ENCODE results near the gene RUSF1. TPM values are rescaled to one million over a fixed set of nuclear protein-coding genes. Genes with fewer than 3 reads are reported as not detected.

RUSF1 gene
- total and polyA plus RNA-seq, 4 experiments from 2014 or later, result 16.3 to 110 (median 61.7) TPM

DNA sequence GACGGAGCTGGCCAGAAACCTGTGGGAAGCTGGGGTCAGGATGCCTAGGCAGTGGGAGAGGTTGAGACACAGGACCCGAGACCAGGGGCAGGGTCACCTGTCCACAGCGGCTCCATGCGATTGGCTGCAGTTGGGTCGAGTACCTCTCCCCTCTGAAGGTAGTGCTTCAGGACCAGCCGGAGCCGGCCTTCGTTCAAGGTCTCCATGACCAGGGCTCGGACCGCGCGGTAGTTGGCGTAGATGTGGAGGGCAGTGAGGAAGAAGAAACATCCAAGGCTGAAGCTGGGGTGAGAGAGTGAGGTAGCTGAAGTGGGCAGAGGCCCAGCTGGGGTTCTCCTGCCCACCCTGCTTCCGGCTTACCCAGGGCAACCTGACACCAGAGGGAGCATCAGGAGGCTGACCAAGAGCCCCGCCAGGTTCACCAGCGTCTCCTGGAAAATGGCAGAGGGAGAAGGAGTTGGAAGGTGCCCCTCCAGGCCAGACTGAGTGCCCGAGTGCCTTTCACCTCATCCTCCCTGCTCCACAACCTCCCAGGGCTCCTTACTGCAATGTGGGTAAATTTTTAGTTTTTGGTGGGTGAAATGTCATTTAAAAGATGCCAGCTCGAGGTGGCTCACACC lies 14.6 kb downstream of the RUSF1 start:
- POLR2A ChIA-PET (ENCODE audit: partially characterized antibody), result interaction anchor here (1.1 kb wide), 1 partner anchor 14 kb away, joined by 3 read pairs; the partner anchor contains the start of gene RUSF1
- peaks cover 16 to 45% of the 10 kb centered on the region in 2 donors for H3K36me3 Mint-ChIP-seq
- H3K27ac ChIP-seq (ENCODE audit: low read depth, low read length), result no peak overlapping the region
- H3K9me3 ChIP-seq (ENCODE audit: control insufficient read depth in 1 of 2, low read length in 2 of 2), result no peaks in the 10 kb centered on the region
- DNase-seq, result no peak
- H3K4me1 ChIP-seq (ENCODE audit: insufficient read depth, low read length), result no peaks in the 10 kb centered on the region
- peaks cover 0 to 7% (median 3%) of the 10 kb centered on the region in 4 donors for H3K4me1 Mint-ChIP-seq
- CTCF ChIA-PET (ENCODE audit: partially characterized antibody), result no interaction called here
- H3K4me3 Mint-ChIP-seq, result no peak overlapping the region
- no peaks in the 10 kb centered on the region for H3K9me3 Mint-ChIP-seq
- H3K4me3 ChIP-seq (ENCODE audit: low read length in 2 of 2), result no peak overlapping the region
- H3K27me3 ChIP-seq (ENCODE audit: insufficient read depth, low read length), result no peaks in the 10 kb centered on the region
- H3K36me3 ChIP-seq (ENCODE audit: insufficient read depth, low read length), result peaks cover 10% of the 10 kb centered on the region
- no peak overlapping the region for H3K27ac Mint-ChIP-seq
- no peaks in the 10 kb centered on the region for H3K27me3 Mint-ChIP-seq
- intact Hi-C loops (cut with micrococcal nuclease), result no loop called here

DNA sequence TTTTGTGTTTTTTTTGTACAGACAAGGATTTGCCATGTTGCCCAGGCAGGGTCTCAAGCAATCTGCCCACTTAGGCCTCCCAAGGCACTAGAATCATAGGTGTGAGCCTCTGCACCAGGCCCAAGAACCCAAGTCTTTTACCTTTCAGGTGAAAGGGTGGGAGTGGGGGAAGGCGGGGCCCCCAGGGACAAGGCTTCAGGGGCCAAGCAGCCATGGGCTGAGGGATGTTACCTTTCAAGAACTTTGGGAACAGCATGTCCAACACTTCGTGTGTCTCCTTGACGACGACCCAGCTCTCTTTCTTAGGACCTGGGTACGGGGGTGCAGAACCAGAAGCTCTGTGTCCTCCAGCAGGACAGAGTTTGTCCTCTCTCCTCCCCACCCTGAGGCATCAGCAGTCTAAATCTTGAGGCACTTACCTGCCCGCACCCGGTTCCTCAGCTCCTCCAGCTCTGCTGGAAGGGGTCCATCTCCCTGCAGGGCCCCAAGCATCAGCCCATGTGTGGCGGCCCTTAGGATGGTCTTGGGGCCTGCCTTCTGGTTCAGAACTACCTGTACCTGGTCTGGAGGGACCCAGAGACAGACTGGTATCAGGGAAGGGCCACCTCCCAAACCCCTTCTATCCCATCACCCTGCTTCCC lies 16.3 kb downstream of the RUSF1 start:
- H3K36me3 Mint-ChIP-seq, result peaks cover 5 to 34% of the 10 kb centered on the region in 2 donors
- H3K27me3 ChIP-seq (ENCODE audit: insufficient read depth, low read length), result no peaks in the 10 kb centered on the region
- peaks cover 7% of the 10 kb centered on the region for H3K4me1 ChIP-seq (ENCODE audit: insufficient read depth, low read length)
- no peaks in the 10 kb centered on the region for H3K9me3 Mint-ChIP-seq
- H3K4me3 Mint-ChIP-seq, result no peak overlapping the region
- no peaks in the 10 kb centered on the region for H3K36me3 ChIP-seq (ENCODE audit: insufficient read depth, low read length)
- H3K4me1 Mint-ChIP-seq, result peaks cover 2 to 17% (median 9%) of the 10 kb centered on the region in 4 donors
- H3K27me3 Mint-ChIP-seq, result no peaks in the 10 kb centered on the region
- no peak overlapping the region for H3K27ac ChIP-seq (ENCODE audit: low read depth, low read length)
- no peak for DNase-seq
- H3K27ac Mint-ChIP-seq, result peak overlapping the region in 6 of 7 donors; percentile 5 to 83 (median 65)
- POLR2A ChIA-PET (ENCODE audit: partially characterized antibody), result interaction anchor here (1.2 to 7.6 kb wide), 2 partner anchors 15 to 33 kb away, joined by 5 to 69 read pairs; partner anchors contain the start of genes ARMC5 and RUSF1
- H3K4me3 ChIP-seq (ENCODE audit: low read length in 2 of 2), result no peak overlapping the region
- no peaks in the 10 kb centered on the region for H3K9me3 ChIP-seq (ENCODE audit: control insufficient read depth in 1 of 2, low read length in 2 of 2)
- CTCF ChIA-PET (ENCODE audit: partially characterized antibody), result no interaction called here
- intact Hi-C loops (cut with micrococcal nuclease), result no loop called here

DNA sequence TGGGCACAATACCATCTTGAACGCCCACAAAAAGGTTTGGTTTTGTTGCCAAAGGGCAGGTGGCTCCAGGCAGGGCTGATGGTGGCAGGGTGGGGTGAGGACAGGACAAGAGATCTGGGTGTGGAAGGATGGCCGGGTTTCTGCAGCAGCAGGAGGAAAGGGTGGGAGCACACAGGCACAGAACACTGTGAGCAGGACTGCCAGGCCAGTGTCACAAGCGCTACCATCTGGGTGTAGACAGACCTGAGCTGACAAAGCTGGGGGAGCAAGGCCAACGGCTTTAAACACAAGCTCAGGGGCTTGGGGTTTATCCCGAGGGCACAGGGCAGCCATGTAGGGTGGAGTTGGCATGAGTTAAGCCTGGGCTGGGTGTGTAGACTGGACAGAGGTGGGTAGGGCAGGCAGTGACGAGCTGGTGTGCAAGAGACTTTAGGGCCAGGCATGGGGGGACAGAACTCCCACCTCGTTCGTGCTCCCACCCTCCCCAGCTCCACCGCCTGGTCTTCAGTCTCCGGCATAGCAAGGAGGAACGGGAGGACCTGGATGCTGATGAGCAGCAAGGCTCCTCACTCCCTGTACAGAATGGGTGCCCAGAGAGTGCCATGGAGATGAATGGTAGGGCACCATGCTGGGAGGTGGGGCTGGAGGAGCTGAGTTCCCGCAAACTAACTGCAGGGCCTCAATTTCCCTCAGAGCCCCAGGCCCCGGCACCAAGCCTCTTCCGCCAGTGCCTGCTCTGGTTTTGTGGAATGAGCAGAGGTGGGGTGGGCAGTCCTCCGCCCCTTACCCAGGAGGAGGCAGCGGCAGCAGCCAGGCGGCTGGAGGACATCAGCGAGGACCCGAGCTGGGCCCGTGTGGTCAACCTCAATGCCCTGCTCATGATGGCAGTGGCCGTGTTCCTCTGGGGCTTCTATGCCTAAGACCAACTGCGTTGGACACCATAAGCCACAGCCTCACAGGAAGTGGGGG lies 18.3 kb downstream of the RUSF1 start:
- CTCF ChIA-PET (ENCODE audit: partially characterized antibody), result interaction anchor here (6.9 kb wide), 1 partner anchor 30 kb away, joined by 34 read pairs; the partner anchor contains the start of gene ARMC5
- Histone ChIP-seq H3K36me3 (ENCODE audit: insufficient read depth, low read length) (no peaks in the 10 kb centered on the region), H3K27me3 (ENCODE audit: insufficient read depth, low read length) (no peaks in the 10 kb centered on the region), H3K4me1 (ENCODE audit: insufficient read depth, low read length) (peaks cover 13% of the 10 kb centered on the region), H3K27ac (ENCODE audit: low read depth, low read length) (no peak overlapping the region), H3K9me3 (ENCODE audit: control insufficient read depth in 1 of 2, low read length in 2 of 2) (no peaks in the 10 kb centered on the region), H3K4me3 (ENCODE audit: low read length in 2 of 2) (no peak overlapping the region)
- Mint-ChIP-seq H3K9me3 (no peaks in the 10 kb centered on the region), H3K4me1 (peaks cover 2 to 33% (median 16%) of the 10 kb centered on the region in 4 donors), H3K27ac (peak overlapping the region in 6 of 7 donors; percentile 52 to 89 (median 68)), H3K4me3 (peak overlapping the region; percentile 27 to 66 (median 61)), H3K36me3 (peaks cover 5 to 25% of the 10 kb centered on the region in 2 donors), H3K27me3 (no peaks in the 10 kb centered on the region)
- POLR2A ChIA-PET (ENCODE audit: partially characterized antibody), result interaction anchor here (1.4 to 7.6 kb wide), 4 partner anchors 14 to 384 kb away, joined by 3 to 75 read pairs (median 64); partner anchors contain the start of genes ARMC5, RUSF1 and ZNF267
- intact Hi-C loops (cut with micrococcal nuclease), result no loop called here
- DNase-seq, result no peak

DNA sequence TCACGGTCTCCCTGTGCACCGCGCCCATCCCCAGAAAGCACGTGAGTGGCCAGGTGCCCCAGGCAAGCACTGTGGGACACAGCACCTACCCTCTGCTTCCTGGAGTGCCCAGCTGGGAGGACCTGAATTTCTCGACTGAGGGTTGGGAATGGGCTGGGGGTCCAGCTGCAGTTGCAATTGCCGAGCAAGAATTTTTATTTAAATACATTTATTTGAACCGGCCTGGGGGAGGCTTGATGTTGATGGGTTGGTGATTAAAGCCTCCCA lies 19.0 kb downstream of the RUSF1 start:
- Mint-ChIP-seq H3K9me3 (no peaks in the 10 kb centered on the region), H3K27me3 (no peaks in the 10 kb centered on the region), H3K4me1 (peaks cover 2 to 33% (median 16%) of the 10 kb centered on the region in 4 donors), H3K4me3 (peak overlapping the region in 5 of 8 donors; percentile 13 to 61 (median 50)), H3K36me3 (peaks cover 5 to 25% of the 10 kb centered on the region in 2 donors), H3K27ac (peak overlapping the region in 4 of 7 donors; percentile 53 to 75 (median 64))
- no peak overlapping the region for H3K27ac ChIP-seq (ENCODE audit: low read depth, low read length)
- no peak for DNase-seq
- ChIA-PET POLR2A (ENCODE audit: partially characterized antibody) (interaction anchor here (1.4 to 7.6 kb wide), 4 partner anchors 13 to 385 kb away, joined by 3 to 75 read pairs (median 64); partner anchors contain the start of genes ARMC5, RUSF1 and ZNF267), CTCF (ENCODE audit: partially characterized antibody) (interaction anchor here (6.9 kb wide), 1 partner anchor 29 kb away, joined by 34 read pairs; the partner anchor contains the start of gene ARMC5)
- no peaks in the 10 kb centered on the region for H3K27me3 ChIP-seq (ENCODE audit: insufficient read depth, low read length)
- peaks cover 13% of the 10 kb centered on the region for H3K4me1 ChIP-seq (ENCODE audit: insufficient read depth, low read length)
- no peaks in the 10 kb centered on the region for H3K36me3 ChIP-seq (ENCODE audit: insufficient read depth, low read length)
- intact Hi-C loops (cut with micrococcal nuclease), result no loop called here
- no peaks in the 10 kb centered on the region for H3K9me3 ChIP-seq (ENCODE audit: control insufficient read depth in 1 of 2, low read length in 2 of 2)
- H3K4me3 ChIP-seq (ENCODE audit: low read length in 2 of 2), result no peak overlapping the region

DNA sequence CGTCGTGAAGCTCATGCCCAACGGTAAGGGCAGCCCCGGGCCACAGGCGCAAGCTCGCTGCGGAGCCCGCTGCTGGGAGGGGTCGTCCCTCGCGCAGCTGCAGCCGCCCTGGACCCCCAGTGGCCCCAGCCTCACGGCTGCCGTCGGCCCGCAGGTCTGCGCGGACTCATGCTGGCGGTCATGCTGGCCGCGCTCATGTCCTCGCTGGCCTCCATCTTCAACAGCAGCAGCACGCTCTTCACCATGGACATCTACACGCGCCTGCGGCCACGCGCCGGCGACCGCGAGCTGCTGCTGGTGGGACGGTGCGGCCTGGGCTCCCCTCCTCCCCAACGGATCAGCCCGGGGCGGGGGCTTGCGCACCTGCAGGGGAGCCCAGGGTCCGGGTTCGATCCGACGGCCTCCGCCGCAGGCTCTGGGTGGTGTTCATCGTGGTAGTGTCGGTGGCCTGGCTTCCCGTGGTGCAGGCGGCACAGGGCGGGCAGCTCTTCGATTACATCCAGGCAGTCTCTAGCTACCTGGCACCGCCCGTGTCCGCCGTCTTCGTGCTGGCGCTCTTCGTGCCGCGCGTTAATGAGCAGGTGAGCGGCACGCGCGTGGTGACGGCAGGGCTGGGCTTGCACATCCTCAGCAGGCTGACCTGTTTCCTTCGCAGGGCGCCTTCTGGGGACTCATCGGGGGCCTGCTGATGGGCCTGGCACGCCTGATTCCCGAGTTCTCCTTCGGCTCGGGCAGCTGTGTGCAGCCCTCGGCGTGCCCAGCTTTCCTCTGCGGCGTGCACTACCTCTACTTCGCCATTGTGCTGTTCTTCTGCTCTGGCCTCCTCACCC lies 19.5 kb downstream of the RUSF1 start:
- ChIA-PET CTCF (ENCODE audit: partially characterized antibody) (interaction anchor here (0.9 to 6.9 kb wide), 4 partner anchors 10 to 207 kb away, joined by 3 to 34 read pairs (median 8); partner anchors contain the start of gene ARMC5), POLR2A (ENCODE audit: partially characterized antibody) (interaction anchor here (0.9 to 7.6 kb wide), 11 partner anchors 8 to 408 kb away, joined by 3 to 75 read pairs (median 4); partner anchors contain the start of genes ARMC5, FUS, RUSF1 and ZNF267)
- Histone ChIP-seq H3K4me1 (ENCODE audit: insufficient read depth, low read length) (peaks cover 13% of the 10 kb centered on the region), H3K9me3 (ENCODE audit: control insufficient read depth in 1 of 2, low read length in 2 of 2) (no peaks in the 10 kb centered on the region), H3K4me3 (ENCODE audit: low read length in 2 of 2) (peak overlapping the region in 1 of 2 donors; percentile 77), H3K27ac (ENCODE audit: low read depth, low read length) (peak overlapping the region; percentile 39), H3K27me3 (ENCODE audit: insufficient read depth, low read length) (no peaks in the 10 kb centered on the region), H3K36me3 (ENCODE audit: insufficient read depth, low read length) (no peaks in the 10 kb centered on the region)
- Mint-ChIP-seq H3K27me3 (no peaks in the 10 kb centered on the region), H3K4me3 (peak overlapping the region; percentile 36 to 95 (median 75)), H3K27ac (peak overlapping the region in 3 of 7 donors; percentile 53 to 93 (median 55)), H3K36me3 (peaks cover 5 to 25% of the 10 kb centered on the region in 2 donors), H3K4me1 (peaks cover 2 to 33% (median 16%) of the 10 kb centered on the region in 4 donors), H3K9me3 (no peaks in the 10 kb centered on the region)
- peak in 1 of 5 donors; percentile 10 for DNase-seq
- intact Hi-C loops (cut with micrococcal nuclease), result no loop called here

Measured in CD4-positive, alpha-beta memory T cell (primary cell).